Measurements from ENCODE around the gene RBFOX2.
"Not testable (repeated sequence)": the region's sequence is repeated elsewhere in the genome, so short reads cannot be mapped to it uniquely, and the experiment has no call there.

Gene RBFOX2

GRCh38 chr22:36052505-36052941 lies 23.9 kb upstream of the RBFOX2 start:
- no peak for DNase-seq (ENCODE audit: low read depth, low spot score)
- Histone ChIP-seq H3K9me3 (ENCODE audit: low read depth, low read length) (no peaks in the 10 kb centered on the region), H3K4me3 (no peak overlapping the region), H3K9ac (ENCODE audit: insufficient read length) (no peak overlapping the region), H3K36me3 (ENCODE audit: insufficient read depth, low read length) (no peaks in the 10 kb centered on the region), H3K27ac (no peak overlapping the region)
- TF ChIP-seq EZH2 (IDR thresholded peaks at IDR 0.05): no peak
- TF ChIP-seq FOXP2 (optimal IDR thresholded peaks at IDR 0.05; ENCODE audit: control extremely low read depth, extremely low read length, insufficient read depth): no peak
- TF ChIP-seq POLR2AphosphoS5 (IDR thresholded peaks at IDR 0.05; ENCODE audit: borderline replicate concordance, low read depth, low read length): no peak

GRCh38 chr22:36049678-36049997 lies 21.0 kb upstream of the RBFOX2 start:
- no peaks in the 10 kb centered on the region for H3K36me3 ChIP-seq (ENCODE audit: insufficient read depth, low read length)
- H3K9ac ChIP-seq (ENCODE audit: insufficient read length): no peak overlapping the region
- no peak overlapping the region for H3K4me3 ChIP-seq
- no peaks in the 10 kb centered on the region for H3K9me3 ChIP-seq (ENCODE audit: low read depth, low read length)
- H3K27ac ChIP-seq: no peak overlapping the region
- DNase-seq (ENCODE audit: low read depth, low spot score): no peak
- TF ChIP-seq FOXP2 (optimal IDR thresholded peaks at IDR 0.05; ENCODE audit: control extremely low read depth, extremely low read length, insufficient read depth) (no peak), EZH2 (IDR thresholded peaks at IDR 0.05) (no peak), POLR2AphosphoS5 (IDR thresholded peaks at IDR 0.05; ENCODE audit: borderline replicate concordance, low read depth, low read length) (no peak)

- H3K27ac ChIP-seq: no peak overlapping the region
Observed at GRCh38 chr22:36048911-36049677, 20.5 kb upstream of the RBFOX2 start.

GRCh38 chr22:36044517-36044916 lies 15.9 kb upstream of the RBFOX2 start:
- not testable (repeated sequence) for H3K36me3 ChIP-seq (ENCODE audit: insufficient read depth, low read length); H3K4me3 ChIP-seq; H3K9me3 ChIP-seq (ENCODE audit: low read depth, low read length); H3K9ac ChIP-seq (ENCODE audit: insufficient read length); DNase-seq (ENCODE audit: low read depth, low spot score); H3K27ac ChIP-seq

More at GRCh38 chr22:36048911-36049677, 20.5 kb upstream of the RBFOX2 start:
- H3K4me3 ChIP-seq: no peak overlapping the region
- H3K9ac ChIP-seq (ENCODE audit: insufficient read length): no peak overlapping the region
- H3K9me3 ChIP-seq (ENCODE audit: low read depth, low read length): no peaks in the 10 kb centered on the region
- TF ChIP-seq POLR2AphosphoS5 (IDR thresholded peaks at IDR 0.05; ENCODE audit: borderline replicate concordance, low read depth, low read length) (no peak), EZH2 (IDR thresholded peaks at IDR 0.05) (no peak), FOXP2 (optimal IDR thresholded peaks at IDR 0.05; ENCODE audit: control extremely low read depth, extremely low read length, insufficient read depth) (no peak)
- no peaks in the 10 kb centered on the region for H3K36me3 ChIP-seq (ENCODE audit: insufficient read depth, low read length)
- no peak for DNase-seq (ENCODE audit: low read depth, low spot score)

GRCh38 chr22:36042240-36042639 lies 13.6 kb upstream of the RBFOX2 start:
- TF ChIP-seq EZH2 (IDR thresholded peaks at IDR 0.05) (no peak), FOXP2 (optimal IDR thresholded peaks at IDR 0.05; ENCODE audit: control extremely low read depth, extremely low read length, insufficient read depth) (no peak), POLR2AphosphoS5 (IDR thresholded peaks at IDR 0.05; ENCODE audit: borderline replicate concordance, low read depth, low read length) (no peak)
- Histone ChIP-seq H3K36me3 (ENCODE audit: insufficient read depth, low read length) (no peaks in the 10 kb centered on the region), H3K4me3 (no peak overlapping the region), H3K9ac (ENCODE audit: insufficient read length) (no peak overlapping the region), H3K27ac (no peak overlapping the region), H3K9me3 (ENCODE audit: low read depth, low read length) (no peaks in the 10 kb centered on the region)
- DNase-seq (ENCODE audit: low read depth, low spot score): no peak

GRCh38 chr22:36039125-36039524 lies 10.5 kb upstream of the RBFOX2 start:
- TF ChIP-seq FOXP2 (optimal IDR thresholded peaks at IDR 0.05; ENCODE audit: control extremely low read depth, extremely low read length, insufficient read depth) (no peak), POLR2AphosphoS5 (IDR thresholded peaks at IDR 0.05; ENCODE audit: borderline replicate concordance, low read depth, low read length) (no peak), EZH2 (IDR thresholded peaks at IDR 0.05) (no peak)
- Histone ChIP-seq H3K9me3 (ENCODE audit: low read depth, low read length) (no peaks in the 10 kb centered on the region), H3K27ac (no peak overlapping the region), H3K36me3 (ENCODE audit: insufficient read depth, low read length) (no peaks in the 10 kb centered on the region), H3K4me3 (no peak overlapping the region), H3K9ac (ENCODE audit: insufficient read length) (no peak overlapping the region)
- no peak for DNase-seq (ENCODE audit: low read depth, low spot score)

GRCh38 chr22:36037102-36037758 lies 8.6 kb upstream of the RBFOX2 start:
- Histone ChIP-seq H3K4me3 (no peak overlapping the region), H3K9me3 (ENCODE audit: low read depth, low read length) (no peaks in the 10 kb centered on the region), H3K27ac (no peak overlapping the region), H3K9ac (ENCODE audit: insufficient read length) (no peak overlapping the region), H3K36me3 (ENCODE audit: insufficient read depth, low read length) (no peaks in the 10 kb centered on the region)
- DNase-seq (ENCODE audit: low read depth, low spot score): no peak
- no peak for TF ChIP-seq FOXP2 (optimal IDR thresholded peaks at IDR 0.05; ENCODE audit: control extremely low read depth, extremely low read length, insufficient read depth)
- no peak for TF ChIP-seq POLR2AphosphoS5 (IDR thresholded peaks at IDR 0.05; ENCODE audit: borderline replicate concordance, low read depth, low read length)
- TF ChIP-seq EZH2 (IDR thresholded peaks at IDR 0.05): no peak

DNA sequence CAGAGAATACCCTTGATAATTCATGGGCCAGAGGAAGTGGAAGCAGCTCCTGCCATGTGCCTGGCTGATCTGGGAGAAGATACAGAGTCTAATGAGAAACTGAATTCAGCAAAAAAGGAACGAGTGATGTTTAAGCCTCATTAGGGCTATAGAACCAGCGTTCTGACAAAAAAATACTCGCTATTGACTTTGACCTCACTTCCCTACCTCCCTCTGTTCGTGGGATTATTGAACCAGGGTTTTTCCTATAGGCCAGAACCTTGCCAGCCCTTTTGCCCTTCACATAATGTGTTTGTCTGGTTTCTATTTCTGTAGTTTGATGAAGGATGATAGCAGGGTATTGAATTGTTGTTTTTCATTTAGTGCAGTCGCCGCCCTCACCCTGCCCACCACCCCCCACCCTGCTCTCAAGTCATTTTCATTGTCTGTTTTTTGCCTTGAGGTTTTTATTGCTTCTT lies 7.6 kb upstream of the RBFOX2 start:
- H3K27ac ChIP-seq: no peak overlapping the region; the same call in 1 of the 2 replicates
- no peaks in the 10 kb centered on the region for H3K9me3 ChIP-seq (ENCODE audit: low read depth, low read length)
- no peak overlapping the region for H3K9ac ChIP-seq (ENCODE audit: insufficient read length)
- no peaks in the 10 kb centered on the region for H3K36me3 ChIP-seq (ENCODE audit: insufficient read depth, low read length)
- H3K4me3 ChIP-seq: no peak overlapping the region
- TF ChIP-seq POLR2AphosphoS5 (IDR thresholded peaks at IDR 0.05; ENCODE audit: borderline replicate concordance, low read depth, low read length) (no peak), FOXP2 (optimal IDR thresholded peaks at IDR 0.05; ENCODE audit: control extremely low read depth, extremely low read length, insufficient read depth) (no peak), EZH2 (IDR thresholded peaks at IDR 0.05) (no peak)
- DNase-seq (ENCODE audit: low read depth, low spot score): no peak

Measured in SK-N-MC (cell line).